HepG2 (cell line): ENCODE data around the gene FKBP1B. TPM values are rescaled to one million over a fixed set of nuclear protein-coding genes. Genes with fewer than 3 reads are reported as not detected.
A peak's percentile ranks its signal among the peaks of the same experiment; 100 is the strongest.

Experiments
- ARNT ChIP-seq: fragments of 450-650 bp; IDR thresholded peaks from 2 replicates; pipeline ENCODE4 v1.6.1; 2017
- FOXO1 ChIP-seq: sonication (generic); formaldehyde crosslinking; IDR thresholded peaks from 2 replicates; pipeline ENCODE4 v1.4.0; 2020; ENCODE audit warnings: missing genetic modification reagents
- KDM3A ChIP-seq: IDR thresholded peaks from 2 replicates; pipeline ENCODE4 v1.6.1; 2018; ENCODE audit warnings: low read depth, missing compliant biosample characterization
- KLF15 ChIP-seq: sonication (generic); formaldehyde crosslinking; IDR thresholded peaks from 2 replicates; pipeline ENCODE4 v1.8.1; 2023; ENCODE audit warnings: borderline replicate concordance, mild to moderate bottlenecking, inconsistent platforms, missing genetic modification reagents, mixed read lengths
- MTF2 ChIP-seq: sonication (generic); formaldehyde crosslinking; IDR thresholded peaks from 2 replicates; pipeline ENCODE4 v1.5.0; 2020; ENCODE audit warnings: missing genetic modification reagents, borderline replicate concordance
- NAIF1 ChIP-seq: sonication (generic); formaldehyde crosslinking; IDR thresholded peaks from 2 replicates; pipeline ENCODE4 v1.5.0; 2020; ENCODE audit warnings: mild to moderate bottlenecking, missing genetic modification reagents, borderline replicate concordance
- NFE2L2 ChIP-seq: fragments of 150-350 bp; IDR thresholded peaks from 2 replicates; pipeline ENCODE4 v1.6.1; 2014; ENCODE audit warnings: low read length
- NFRKB ChIP-seq: fragments of 450-650 bp; IDR thresholded peaks from 2 replicates; pipeline ENCODE4 v1.6.1; 2017
- PAWR ChIP-seq: sonication (generic); formaldehyde crosslinking; IDR thresholded peaks from 2 replicates; pipeline ENCODE4 v1.4.0; 2020; ENCODE audit warnings: missing genetic modification reagents, mild to moderate bottlenecking, borderline replicate concordance
- PCBP1 ChIP-seq: fragments of 200-400 bp; formaldehyde crosslinking; IDR thresholded peaks from 2 replicates; pipeline ENCODE4 v1.6.1; 2017; ENCODE audit warnings: mild to moderate bottlenecking, low read depth, low read length, borderline replicate concordance
- RAD21 ChIP-seq: fragments of 450-650 bp; formaldehyde crosslinking; IDR thresholded peaks from 2 replicates; pipeline ENCODE4 v1.5.0; 2020; ENCODE audit warnings: mild to moderate bottlenecking
- RBM39 ChIP-seq: fragments of 200-400 bp; formaldehyde crosslinking; IDR thresholded peaks from one replicate; pipeline ENCODE4 v1.6.1; 2018; ENCODE audit warnings: antibody characterized with exemption, mild to moderate bottlenecking, low read depth, low read length; ENCODE audit not compliant: poor library complexity, severe bottlenecking
- REXO4 ChIP-seq: sonication (generic); formaldehyde crosslinking; IDR thresholded peaks from 2 replicates; pipeline ENCODE4 v1.8.0; 2022; ENCODE audit warnings: missing genetic modification reagents, mild to moderate bottlenecking, borderline replicate concordance
- SRY ChIP-seq: sonication (generic); formaldehyde crosslinking; IDR thresholded peaks from 2 replicates; pipeline ENCODE4 v1.8.0; 2022; ENCODE audit warnings: mild to moderate bottlenecking, missing genetic modification reagents
- THYN1 ChIP-seq: sonication (generic); formaldehyde crosslinking; IDR thresholded peaks from 2 replicates; pipeline ENCODE4 v1.8.1; 2023; ENCODE audit warnings: low read depth, mild to moderate bottlenecking, moderate library complexity, missing genetic modification reagents, borderline replicate concordance
- TMF1 ChIP-seq: sonication (generic); formaldehyde crosslinking; IDR thresholded peaks from 2 replicates; pipeline ENCODE4 v1.8.1; 2022; ENCODE audit warnings: low read depth, missing genetic modification reagents
- TSC22D2 ChIP-seq: sonication (generic); formaldehyde crosslinking; IDR thresholded peaks from 2 replicates; pipeline ENCODE4 v1.5.1; 2020; ENCODE audit warnings: missing genetic modification reagents, mild to moderate bottlenecking, borderline replicate concordance
- ZBED4 ChIP-seq: sonication (generic); formaldehyde crosslinking; IDR thresholded peaks from 2 replicates; pipeline ENCODE4 v1.4.0; 2020; ENCODE audit warnings: missing genetic modification reagents, borderline replicate concordance
- ZBTB21 ChIP-seq: sonication (generic); formaldehyde crosslinking; IDR thresholded peaks from 2 replicates; pipeline ENCODE4 v1.4.0; 2020; ENCODE audit warnings: missing genetic modification reagents
- ZBTB42 ChIP-seq: sonication (generic); formaldehyde crosslinking; IDR thresholded peaks from 2 replicates; pipeline ENCODE4 v1.5.0; 2020; ENCODE audit warnings: mild to moderate bottlenecking, missing genetic modification reagents
- ZBTB7B ChIP-seq: sonication (generic); formaldehyde crosslinking; IDR thresholded peaks from 2 replicates; pipeline ENCODE4 v1.4.0; 2020; ENCODE audit warnings: missing genetic modification reagents
- ZFYVE20 ChIP-seq: sonication (generic); formaldehyde crosslinking; IDR thresholded peaks from 2 replicates; pipeline ENCODE4 v1.8.0; 2023; ENCODE audit warnings: low read depth, mild to moderate bottlenecking, moderate library complexity, missing genetic modification reagents, borderline replicate concordance
- ZNF33A ChIP-seq: sonication (generic); formaldehyde crosslinking; IDR thresholded peaks from 2 replicates; pipeline ENCODE4 v1.5.1; 2020; ENCODE audit warnings: missing genetic modification reagents, mild to moderate bottlenecking, moderate library complexity, borderline replicate concordance
- ZNF556 ChIP-seq: sonication (generic); formaldehyde crosslinking; IDR thresholded peaks from 2 replicates; pipeline ENCODE4 v1.4.0; 2020; ENCODE audit warnings: mild to moderate bottlenecking, missing genetic modification reagents, borderline replicate concordance
- ZNF720 ChIP-seq: sonication (generic); formaldehyde crosslinking; IDR thresholded peaks from 2 replicates; pipeline ENCODE4 v1.4.0; 2020; ENCODE audit warnings: missing genetic modification reagents
- ZSCAN29 ChIP-seq: sonication (generic); formaldehyde crosslinking; conservative IDR thresholded peaks from 2 replicates; pipeline ENCODE4 v1.4.0; 2020; ENCODE audit warnings: mild to moderate bottlenecking, missing genetic modification reagents
- ZZZ3 ChIP-seq: sonication (generic); formaldehyde crosslinking; IDR thresholded peaks from 2 replicates; pipeline ENCODE4 v1.4.0; 2020; ENCODE audit warnings: missing genetic modification reagents, mild to moderate bottlenecking, borderline replicate concordance
- polyA plus RNA-seq, 8 experiments: library from polyadenylated mRNA; depleted of rRNA in 3 of 8; stranded (reverse) in 7 of 8; unstranded in 1 of 8; fragments of >200 nt; fragmentation: Illumina TruSeq in 4 of 8; extraction: Trizol in 4 of 8; gene quantifications; 2 replicates each; pipeline versions ENCODE4 v1.2.1 to v1.2.3, GENCODE V29; 2011 to 2016; ENCODE audit warnings: low read depth in 4 of 8, missing spikeins in 1 of 8, mixed read lengths in 1 of 8; ENCODE audit not compliant: insufficient read depth in 1 of 8
- total RNA-seq, 5 experiments: library from RNA; depleted of rRNA; stranded (reverse); fragments of >200 nt; fragmentation: Illumina TruSeq; extraction: Trizol; gene quantifications; 2 replicates each; pipeline ENCODE4 v1.2.3, GENCODE V29; 2016; ENCODE audit warnings: low read depth in 1 of 5
- TF ChIP-seq, protein P1 (sequence below): sonication (generic); formaldehyde crosslinking; IDR thresholded peaks from 2 replicates; pipeline ENCODE4 v1.4.0; 2020; ENCODE audit warnings: missing genetic modification reagents, borderline replicate concordance

Gene FKBP1B
- total and polyA plus RNA-seq, 2 of the 13 experiments (the other 11 are each of a cell fraction or from before 2014, with no cell fraction given): 35.2 to 96.3 TPM

DNA sequence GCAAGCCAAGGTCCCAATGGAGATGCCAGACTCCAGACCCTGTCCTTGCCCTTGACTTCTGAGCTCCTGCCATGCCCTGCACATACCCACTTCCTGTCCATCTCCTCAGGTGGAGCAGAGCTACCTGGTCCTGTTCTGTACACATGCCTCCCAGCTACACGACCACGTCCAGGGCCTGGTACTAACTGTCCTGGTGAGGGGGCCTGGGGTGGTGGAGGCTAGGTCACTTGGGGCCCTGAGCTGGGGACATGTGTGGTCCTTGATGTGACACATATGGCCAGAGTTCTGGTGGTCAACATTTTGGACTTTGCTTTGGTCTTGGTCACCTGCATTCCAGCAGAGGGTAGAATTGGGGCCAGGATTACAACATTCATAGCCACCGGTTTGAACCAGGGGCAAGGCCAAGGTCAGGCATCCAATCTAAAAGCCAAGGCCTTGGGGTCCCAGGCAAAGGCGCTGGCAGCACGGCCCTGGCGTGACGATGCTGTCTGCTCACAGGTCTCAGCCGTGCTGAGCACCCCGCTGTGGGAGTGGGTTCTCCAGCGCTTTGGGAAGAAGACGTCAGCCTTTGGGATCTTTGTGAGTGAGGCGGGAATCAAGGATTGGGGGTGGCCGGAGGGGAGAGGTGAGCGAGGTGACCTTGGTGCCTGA, 27.1 kb upstream of the FKBP1B start (continued):
- TF ChIP-seq, protein P1, sequence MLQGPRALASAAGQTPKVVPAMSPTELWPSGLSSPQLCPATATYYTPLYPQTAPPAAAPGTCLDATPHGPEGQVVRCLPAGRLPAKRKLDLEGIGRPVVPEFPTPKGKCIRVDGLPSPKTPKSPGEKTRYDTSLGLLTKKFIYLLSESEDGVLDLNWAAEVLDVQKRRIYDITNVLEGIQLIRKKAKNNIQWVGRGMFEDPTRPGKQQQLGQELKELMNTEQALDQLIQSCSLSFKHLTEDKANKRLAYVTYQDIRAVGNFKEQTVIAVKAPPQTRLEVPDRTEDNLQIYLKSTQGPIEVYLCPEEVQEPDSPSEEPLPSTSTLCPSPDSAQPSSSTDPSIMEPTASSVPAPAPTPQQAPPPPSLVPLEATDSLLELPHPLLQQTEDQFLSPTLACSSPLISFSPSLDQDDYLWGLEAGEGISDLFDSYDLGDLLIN (CRISPR knock-in tag): no peak
- TF ChIP-seq NFE2L2: no peak
- no peak for TF ChIP-seq REXO4 (CRISPR knock-in tag)
- no peak for TF ChIP-seq ZSCAN29 (CRISPR knock-in tag)
- TF ChIP-seq ZNF556 (CRISPR knock-in tag): peak; percentile 8; the same call in 1 of the 2 replicates
- TF ChIP-seq TMF1: 0 out of 2 replicates have a peak, but pooled peaks have one; percentile 33
- no peak for TF ChIP-seq NAIF1
- TF ChIP-seq PCBP1: no peak
- TF ChIP-seq SRY (CRISPR knock-in tag): no peak
- no peak for TF ChIP-seq RBM39
- TF ChIP-seq KDM3A (CRISPR knock-in tag): peak; percentile 89
- no peak for TF ChIP-seq ZBTB42
- TF ChIP-seq NFRKB: no peak
- TF ChIP-seq TSC22D2 (CRISPR knock-in tag): no peak
- TF ChIP-seq MTF2: no peak
- no peak for TF ChIP-seq ZBTB21 (CRISPR knock-in tag)
- TF ChIP-seq ZNF720 (CRISPR knock-in tag): no peak
- no peak for TF ChIP-seq KLF15
- TF ChIP-seq ZFYVE20 (CRISPR knock-in tag): no peak
- TF ChIP-seq ARNT: no peak
- no peak for TF ChIP-seq ZZZ3 (CRISPR knock-in tag)
- no peak for TF ChIP-seq PAWR (CRISPR knock-in tag)
- TF ChIP-seq FOXO1 (CRISPR knock-in tag): peak; percentile 70
- TF ChIP-seq ZBED4 (CRISPR knock-in tag): peak; percentile 9; the same call in 1 of the 2 replicates
- TF ChIP-seq ZBTB7B (CRISPR knock-in tag): peak; percentile 98
- TF ChIP-seq THYN1 (CRISPR knock-in tag): no peak
- no peak for TF ChIP-seq ZNF33A (CRISPR knock-in tag)
- no peak; the same call in none of the 2 replicates for TF ChIP-seq RAD21 (CRISPR knock-in tag)
